Measurements from ENCODE around the gene COPS2. TPM values are rescaled to one million over a fixed set of nuclear protein-coding genes. Genes with fewer than 3 reads are reported as not detected.

The COPS2 gene
- polyA plus RNA-seq, 1 of the 3 experiments (the other 2 are of a cell fraction) = 21.3 TPM

DNA sequence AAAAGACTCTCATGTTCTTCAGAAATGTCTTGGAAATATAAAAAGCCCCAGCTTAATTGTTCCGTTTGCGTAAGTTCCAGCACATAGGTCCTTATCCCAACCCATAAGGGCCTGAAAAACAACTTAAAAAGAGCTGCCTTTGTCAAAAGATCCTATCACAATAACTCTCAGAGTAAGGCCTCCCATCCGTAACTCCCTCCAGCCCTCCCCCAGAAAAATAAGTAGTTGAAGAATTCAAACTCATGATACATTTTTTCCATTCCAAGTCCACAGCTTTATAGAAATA lies 71.2 kb downstream of the COPS2 start:
- H3K9ac ChIP-seq = no peak overlapping the region
- no peaks in the 10 kb centered on the region for H3K79me2 ChIP-seq (ENCODE audit: insufficient read depth)
- H4K20me1 ChIP-seq (ENCODE audit: insufficient read depth) = no peaks in the 10 kb centered on the region
- no peak for DNase-seq
- POLR2A ChIA-PET = no interaction called here
- peaks cover 3% of the 10 kb centered on the region for H3F3A ChIP-seq (replicated peaks; ENCODE audit: insufficient read depth)
- H3K4me1 ChIP-seq (ENCODE audit: control insufficient read depth in 1 of 2, insufficient read depth in 2 of 2, low read depth in 1 of 2, low read length in 1 of 2) = no peaks in the 10 kb centered on the region; a peak in 2 of 4 replicates
- TF ChIP-seq EZH2phosphoT487 (IDR thresholded peaks at IDR 0.05; ENCODE audit: borderline replicate concordance, low read depth) (no peak), CHD2 (IDR thresholded peaks at IDR 0.05; ENCODE audit: low read length, partially characterized antibody) (no peak), POLR2AphosphoS5 (IDR thresholded peaks at IDR 0.05; ENCODE audit: low read depth, low read length) (no peak), FOXM1 (IDR thresholded peaks at IDR 0.05; ENCODE audit: low read depth) (no peak), SMC3 (IDR thresholded peaks at IDR 0.05; ENCODE audit: low read depth, low read length) (no peak), MXI1 (IDR thresholded peaks at IDR 0.05; ENCODE audit: low read depth, low read length) (no peak)
- TF ChIP-seq, protein P1, sequence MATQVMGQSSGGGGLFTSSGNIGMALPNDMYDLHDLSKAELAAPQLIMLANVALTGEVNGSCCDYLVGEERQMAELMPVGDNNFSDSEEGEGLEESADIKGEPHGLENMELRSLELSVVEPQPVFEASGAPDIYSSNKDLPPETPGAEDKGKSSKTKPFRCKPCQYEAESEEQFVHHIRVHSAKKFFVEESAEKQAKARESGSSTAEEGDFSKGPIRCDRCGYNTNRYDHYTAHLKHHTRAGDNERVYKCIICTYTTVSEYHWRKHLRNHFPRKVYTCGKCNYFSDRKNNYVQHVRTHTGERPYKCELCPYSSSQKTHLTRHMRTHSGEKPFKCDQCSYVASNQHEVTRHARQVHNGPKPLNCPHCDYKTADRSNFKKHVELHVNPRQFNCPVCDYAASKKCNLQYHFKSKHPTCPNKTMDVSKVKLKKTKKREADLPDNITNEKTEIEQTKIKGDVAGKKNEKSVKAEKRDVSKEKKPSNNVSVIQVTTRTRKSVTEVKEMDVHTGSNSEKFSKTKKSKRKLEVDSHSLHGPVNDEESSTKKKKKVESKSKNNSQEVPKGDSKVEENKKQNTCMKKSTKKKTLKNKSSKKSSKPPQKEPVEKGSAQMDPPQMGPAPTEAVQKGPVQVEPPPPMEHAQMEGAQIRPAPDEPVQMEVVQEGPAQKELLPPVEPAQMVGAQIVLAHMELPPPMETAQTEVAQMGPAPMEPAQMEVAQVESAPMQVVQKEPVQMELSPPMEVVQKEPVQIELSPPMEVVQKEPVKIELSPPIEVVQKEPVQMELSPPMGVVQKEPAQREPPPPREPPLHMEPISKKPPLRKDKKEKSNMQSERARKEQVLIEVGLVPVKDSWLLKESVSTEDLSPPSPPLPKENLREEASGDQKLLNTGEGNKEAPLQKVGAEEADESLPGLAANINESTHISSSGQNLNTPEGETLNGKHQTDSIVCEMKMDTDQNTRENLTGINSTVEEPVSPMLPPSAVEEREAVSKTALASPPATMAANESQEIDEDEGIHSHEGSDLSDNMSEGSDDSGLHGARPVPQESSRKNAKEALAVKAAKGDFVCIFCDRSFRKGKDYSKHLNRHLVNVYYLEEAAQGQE (IDR thresholded peaks at IDR 0.05; ENCODE audit: low read depth, low read length) = no peak
- TF ChIP-seq, protein P2, sequence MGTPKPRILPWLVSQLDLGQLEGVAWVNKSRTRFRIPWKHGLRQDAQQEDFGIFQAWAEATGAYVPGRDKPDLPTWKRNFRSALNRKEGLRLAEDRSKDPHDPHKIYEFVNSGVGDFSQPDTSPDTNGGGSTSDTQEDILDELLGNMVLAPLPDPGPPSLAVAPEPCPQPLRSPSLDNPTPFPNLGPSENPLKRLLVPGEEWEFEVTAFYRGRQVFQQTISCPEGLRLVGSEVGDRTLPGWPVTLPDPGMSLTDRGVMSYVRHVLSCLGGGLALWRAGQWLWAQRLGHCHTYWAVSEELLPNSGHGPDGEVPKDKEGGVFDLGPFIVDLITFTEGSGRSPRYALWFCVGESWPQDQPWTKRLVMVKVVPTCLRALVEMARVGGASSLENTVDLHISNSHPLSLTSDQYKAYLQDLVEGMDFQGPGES (IDR thresholded peaks at IDR 0.05; ENCODE audit: low read depth, low read length) = no peak
- TF ChIP-seq, protein P3, sequence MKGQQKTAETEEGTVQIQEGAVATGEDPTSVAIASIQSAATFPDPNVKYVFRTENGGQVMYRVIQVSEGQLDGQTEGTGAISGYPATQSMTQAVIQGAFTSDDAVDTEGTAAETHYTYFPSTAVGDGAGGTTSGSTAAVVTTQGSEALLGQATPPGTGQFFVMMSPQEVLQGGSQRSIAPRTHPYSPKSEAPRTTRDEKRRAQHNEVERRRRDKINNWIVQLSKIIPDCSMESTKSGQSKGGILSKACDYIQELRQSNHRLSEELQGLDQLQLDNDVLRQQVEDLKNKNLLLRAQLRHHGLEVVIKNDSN (IDR thresholded peaks at IDR 0.05; ENCODE audit: borderline replicate concordance, low read depth) = no peak
- TF ChIP-seq, protein P4, sequence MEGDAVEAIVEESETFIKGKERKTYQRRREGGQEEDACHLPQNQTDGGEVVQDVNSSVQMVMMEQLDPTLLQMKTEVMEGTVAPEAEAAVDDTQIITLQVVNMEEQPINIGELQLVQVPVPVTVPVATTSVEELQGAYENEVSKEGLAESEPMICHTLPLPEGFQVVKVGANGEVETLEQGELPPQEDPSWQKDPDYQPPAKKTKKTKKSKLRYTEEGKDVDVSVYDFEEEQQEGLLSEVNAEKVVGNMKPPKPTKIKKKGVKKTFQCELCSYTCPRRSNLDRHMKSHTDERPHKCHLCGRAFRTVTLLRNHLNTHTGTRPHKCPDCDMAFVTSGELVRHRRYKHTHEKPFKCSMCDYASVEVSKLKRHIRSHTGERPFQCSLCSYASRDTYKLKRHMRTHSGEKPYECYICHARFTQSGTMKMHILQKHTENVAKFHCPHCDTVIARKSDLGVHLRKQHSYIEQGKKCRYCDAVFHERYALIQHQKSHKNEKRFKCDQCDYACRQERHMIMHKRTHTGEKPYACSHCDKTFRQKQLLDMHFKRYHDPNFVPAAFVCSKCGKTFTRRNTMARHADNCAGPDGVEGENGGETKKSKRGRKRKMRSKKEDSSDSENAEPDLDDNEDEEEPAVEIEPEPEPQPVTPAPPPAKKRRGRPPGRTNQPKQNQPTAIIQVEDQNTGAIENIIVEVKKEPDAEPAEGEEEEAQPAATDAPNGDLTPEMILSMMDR (IDR thresholded peaks at IDR 0.05) = no peak
- 94% methylated on average over 3 of the region's 3 CpGs for WGBS (ENCODE audit: low lambda C conversion rate)
- H3K4me2 ChIP-seq = no peak overlapping the region
- H3K4me3 ChIP-seq (ENCODE audit: low read depth in 2 of 2, low read length in 1 of 2) = no peak overlapping the region
- H3K27ac ChIP-seq (ENCODE audit: low read depth in 2 of 2, low read length in 1 of 2) = peak overlapping the region in 1 of 2 experiments; percentile 75; a peak in 1 of 4 replicates
- CTCF ChIA-PET = no interaction called here
- no peaks in the 10 kb centered on the region for H3K27me3 ChIP-seq (ENCODE audit: insufficient read depth)
- 0 out of 2 replicates have a peak overlapping the region, but pooled peaks have one; percentile 1 for H2AFZ ChIP-seq (ENCODE audit: low read depth)
- H3K36me3 ChIP-seq (replicated peaks in 1 of 2; ENCODE audit: control insufficient read depth in 1 of 2, insufficient read depth in 2 of 2, low read length in 1 of 2) = no peaks in the 10 kb centered on the region
- H3K9me2 ChIP-seq = no peaks in the 10 kb centered on the region
- no peaks in the 10 kb centered on the region for H3K9me3 ChIP-seq

All from SK-N-SH (cell line).